Measurements from ENCODE around the gene SIL1. TPM values are rescaled to one million over a fixed set of nuclear protein-coding genes. Genes with fewer than 3 reads are reported as not detected.

The SIL1 gene
- total and polyA plus RNA-seq, 2 of the 13 experiments (the other 11 are each of a cell fraction or from before 2014, with no cell fraction given), result 26.0 to 30.0 TPM

DNA sequence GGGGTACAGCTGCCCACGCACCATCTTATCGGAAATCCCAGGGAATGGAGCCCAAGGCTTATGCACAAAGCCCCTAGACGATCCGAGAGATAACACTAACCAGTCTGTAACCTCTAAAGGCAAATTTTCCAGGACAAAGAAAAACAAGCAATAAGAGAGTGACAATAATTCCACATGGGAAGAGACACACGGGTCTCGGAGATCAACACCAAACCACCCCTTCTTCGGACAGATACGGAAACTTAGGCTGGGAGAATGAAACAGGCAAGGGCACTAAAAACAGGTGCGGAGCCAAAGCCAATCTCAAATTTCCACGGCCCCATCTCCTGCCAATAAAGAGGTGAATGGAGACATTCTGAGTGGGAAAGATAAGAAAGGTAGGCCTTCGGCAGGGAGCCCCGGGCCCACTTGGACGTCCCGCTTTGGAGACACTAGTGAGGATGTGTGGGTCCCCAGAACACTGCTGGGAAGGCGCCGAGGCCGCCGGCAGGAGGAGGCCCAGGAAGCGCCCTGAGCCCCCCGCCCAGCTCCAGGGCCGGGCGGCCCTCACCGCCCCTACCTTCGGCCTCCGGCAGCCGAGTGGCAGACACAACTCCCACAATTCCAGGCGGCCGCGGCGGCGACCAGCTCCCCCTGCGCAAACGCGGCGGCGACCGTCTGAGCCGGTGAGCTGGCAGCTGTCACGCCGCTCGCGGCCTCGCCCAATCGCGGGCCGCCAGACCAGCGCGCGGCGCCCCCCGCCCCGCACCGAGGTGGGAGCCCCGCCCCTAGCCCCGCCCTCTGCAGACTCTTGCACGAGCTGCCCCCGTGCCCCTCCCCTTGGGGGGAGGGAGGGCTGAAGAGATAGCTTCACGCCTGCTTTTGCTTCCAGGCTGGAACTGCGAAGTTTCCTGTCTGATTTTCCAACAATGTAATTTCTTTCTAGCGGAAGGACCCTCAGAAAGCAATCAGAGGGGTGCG, at the start of gene SIL1 (continued):
- TF ChIP-seq, protein P1, sequence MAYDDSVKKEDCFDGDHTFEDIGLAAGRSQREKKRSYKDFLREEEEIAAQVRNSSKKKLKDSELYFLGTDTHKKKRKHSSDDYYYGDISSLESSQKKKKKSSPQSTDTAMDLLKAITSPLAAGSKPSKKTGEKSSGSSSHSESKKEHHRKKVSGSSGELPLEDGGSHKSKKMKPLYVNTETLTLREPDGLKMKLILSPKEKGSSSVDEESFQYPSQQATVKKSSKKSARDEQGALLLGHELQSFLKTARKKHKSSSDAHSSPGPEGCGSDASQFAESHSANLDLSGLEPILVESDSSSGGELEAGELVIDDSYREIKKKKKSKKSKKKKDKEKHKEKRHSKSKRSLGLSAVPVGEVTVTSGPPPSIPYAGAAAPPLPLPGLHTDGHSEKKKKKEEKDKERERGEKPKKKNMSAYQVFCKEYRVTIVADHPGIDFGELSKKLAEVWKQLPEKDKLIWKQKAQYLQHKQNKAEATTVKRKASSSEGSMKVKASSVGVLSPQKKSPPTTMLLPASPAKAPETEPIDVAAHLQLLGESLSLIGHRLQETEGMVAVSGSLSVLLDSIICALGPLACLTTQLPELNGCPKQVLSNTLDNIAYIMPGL (CRISPR knock-in tag; IDR thresholded peaks at IDR 0.05; ENCODE audit: borderline replicate concordance in 1 of 2, low read depth in 1 of 2), result peak in 1 of 2 experiments; percentile 62; a peak in 2 of 4 replicates
- TF ChIP-seq, protein P2, sequence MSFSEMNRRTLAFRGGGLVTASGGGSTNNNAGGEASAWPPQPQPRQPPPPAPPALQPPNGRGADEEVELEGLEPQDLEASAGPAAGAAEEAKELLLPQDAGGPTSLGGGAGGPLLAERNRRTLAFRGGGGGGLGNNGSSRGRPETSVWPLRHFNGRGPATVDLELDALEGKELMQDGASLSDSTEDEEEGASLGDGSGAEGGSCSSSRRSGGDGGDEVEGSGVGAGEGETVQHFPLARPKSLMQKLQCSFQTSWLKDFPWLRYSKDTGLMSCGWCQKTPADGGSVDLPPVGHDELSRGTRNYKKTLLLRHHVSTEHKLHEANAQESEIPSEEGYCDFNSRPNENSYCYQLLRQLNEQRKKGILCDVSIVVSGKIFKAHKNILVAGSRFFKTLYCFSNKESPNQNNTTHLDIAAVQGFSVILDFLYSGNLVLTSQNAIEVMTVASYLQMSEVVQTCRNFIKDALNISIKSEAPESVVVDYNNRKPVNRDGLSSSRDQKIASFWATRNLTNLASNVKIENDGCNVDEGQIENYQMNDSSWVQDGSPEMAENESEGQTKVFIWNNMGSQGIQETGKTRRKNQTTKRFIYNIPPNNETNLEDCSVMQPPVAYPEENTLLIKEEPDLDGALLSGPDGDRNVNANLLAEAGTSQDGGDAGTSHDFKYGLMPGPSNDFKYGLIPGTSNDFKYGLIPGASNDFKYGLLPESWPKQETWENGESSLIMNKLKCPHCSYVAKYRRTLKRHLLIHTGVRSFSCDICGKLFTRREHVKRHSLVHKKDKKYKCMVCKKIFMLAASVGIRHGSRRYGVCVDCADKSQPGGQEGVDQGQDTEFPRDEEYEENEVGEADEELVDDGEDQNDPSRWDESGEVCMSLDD (CRISPR knock-in tag; IDR thresholded peaks at IDR 0.05; ENCODE audit: borderline replicate concordance), result no peak
- TF ChIP-seq ZNF746 (CRISPR knock-in tag; IDR thresholded peaks at IDR 0.05) (peak; percentile 24; the same call in 1 of the 2 replicates), XRCC5 (optimal IDR thresholded peaks at IDR 0.05; ENCODE audit: low read length) (no peak), ZNF335 (CRISPR knock-in tag; IDR thresholded peaks at IDR 0.05) (peak; percentile 14; the same call in 1 of the 2 replicates), PTBP1 (IDR thresholded peaks at IDR 0.05; ENCODE audit: low read depth, low read length, poor library complexity, severe bottlenecking) (no peak), HMG20A (CRISPR knock-in tag; IDR thresholded peaks at IDR 0.05; ENCODE audit: borderline replicate concordance) (no peak), ZNF749 (CRISPR knock-in tag; IDR thresholded peaks at IDR 0.05; ENCODE audit: borderline replicate concordance) (peak; percentile 67; the same call in 1 of the 2 replicates), ZZZ3 (CRISPR knock-in tag; IDR thresholded peaks at IDR 0.05; ENCODE audit: borderline replicate concordance) (no peak; the same call in 1 of the 2 replicates), BORCS8-MEF2B (CRISPR knock-in tag; IDR thresholded peaks at IDR 0.05) (peak; percentile 81), ZMYM3 (CRISPR knock-in tag; IDR thresholded peaks at IDR 0.05) (peak; percentile 10), ZNF451 (CRISPR knock-in tag; IDR thresholded peaks at IDR 0.05) (peak; percentile 45; the same call in 1 of the 2 replicates), WIZ (CRISPR knock-in tag; IDR thresholded peaks at IDR 0.05) (no peak), RORA (CRISPR knock-in tag; IDR thresholded peaks at IDR 0.05) (no peak), KLF16 (CRISPR knock-in tag; IDR thresholded peaks at IDR 0.05) (peak in 1 of 2 experiments; percentile 38; a peak in 1 of 4 replicates), ZNF572 (CRISPR knock-in tag; IDR thresholded peaks at IDR 0.05) (peak; percentile 74; the same call in 1 of the 2 replicates), TOE1 (CRISPR knock-in tag; IDR thresholded peaks at IDR 0.05) (no peak), SNAI1 (CRISPR knock-in tag; IDR thresholded peaks at IDR 0.05; ENCODE audit: borderline replicate concordance) (0 out of 2 replicates have a peak, but pooled peaks have one; percentile 47), RARA (CRISPR knock-in tag; IDR thresholded peaks at IDR 0.05) (no peak), ZFX (CRISPR knock-in tag; IDR thresholded peaks at IDR 0.05; ENCODE audit: low read depth) (peak; percentile 96), ZNF431 (CRISPR knock-in tag; IDR thresholded peaks at IDR 0.05; ENCODE audit: borderline replicate concordance, low read depth) (0 out of 2 replicates have a peak, but pooled peaks have one; percentile 45), ZBTB38 (CRISPR knock-in tag; IDR thresholded peaks at IDR 0.05) (peak; percentile 64; the same call in 1 of the 2 replicates)
